Transverse colon (tissue), 4 donors: ENCODE data around the gene P4HB.

ENCODE experiments used
- EP300 ChIP-seq: sonication (generic); formaldehyde crosslinking; IDR thresholded peaks from one replicate; pipeline ENCODE4 v1.6.1; 2017; ENCODE audit warnings: antibody characterized with exemption, low read depth
- POLR2AphosphoS5 ChIP-seq, 3 donors: sonication (generic); formaldehyde crosslinking; IDR thresholded peaks; one replicate each; pipeline ENCODE4 v1.6.1; 2016; ENCODE audit warnings: antibody characterized with exemption in 3 of 3
- TF ChIP-seq, protein P1 (sequence below), 5 experiments: fragments of 200-600 bp in 3 of 5; fragments of 450-650 bp in 2 of 5; sonication (generic) in 3 of 5; IDR thresholded peaks; 1 replicate in 2 of 5; 2 replicates in 3 of 5; pipeline ENCODE4 v1.5.1; 2016 to 2017; ENCODE audit warnings: antibody characterized with exemption in 5 of 5, inconsistent platforms in 3 of 5, mild to moderate bottlenecking in 2 of 5, moderate library complexity in 1 of 5

GRCh38 chr17:81821603-81822311 lies 38.6 kb downstream of the P4HB start:
- TF ChIP-seq, protein P1, sequence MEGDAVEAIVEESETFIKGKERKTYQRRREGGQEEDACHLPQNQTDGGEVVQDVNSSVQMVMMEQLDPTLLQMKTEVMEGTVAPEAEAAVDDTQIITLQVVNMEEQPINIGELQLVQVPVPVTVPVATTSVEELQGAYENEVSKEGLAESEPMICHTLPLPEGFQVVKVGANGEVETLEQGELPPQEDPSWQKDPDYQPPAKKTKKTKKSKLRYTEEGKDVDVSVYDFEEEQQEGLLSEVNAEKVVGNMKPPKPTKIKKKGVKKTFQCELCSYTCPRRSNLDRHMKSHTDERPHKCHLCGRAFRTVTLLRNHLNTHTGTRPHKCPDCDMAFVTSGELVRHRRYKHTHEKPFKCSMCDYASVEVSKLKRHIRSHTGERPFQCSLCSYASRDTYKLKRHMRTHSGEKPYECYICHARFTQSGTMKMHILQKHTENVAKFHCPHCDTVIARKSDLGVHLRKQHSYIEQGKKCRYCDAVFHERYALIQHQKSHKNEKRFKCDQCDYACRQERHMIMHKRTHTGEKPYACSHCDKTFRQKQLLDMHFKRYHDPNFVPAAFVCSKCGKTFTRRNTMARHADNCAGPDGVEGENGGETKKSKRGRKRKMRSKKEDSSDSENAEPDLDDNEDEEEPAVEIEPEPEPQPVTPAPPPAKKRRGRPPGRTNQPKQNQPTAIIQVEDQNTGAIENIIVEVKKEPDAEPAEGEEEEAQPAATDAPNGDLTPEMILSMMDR (IDR thresholded peaks at IDR 0.05) = peak; percentile 51 to 87 (median 69)
- no peak for TF ChIP-seq EP300
- TF ChIP-seq POLR2AphosphoS5 (IDR thresholded peaks at IDR 0.05) = peak; percentile 57 to 70 (median 67)
